HG03354 (cell line): ENCODE measurements around the gene SLC25A47.
"Not testable (repeated sequence)": the region's sequence is repeated elsewhere in the genome, so short reads cannot be mapped to it uniquely, and the experiment has no call there.

ENCODE experiments used
- ATAC-seq: cut with Tn5 transposase; IDR thresholded peaks from one replicate; pipeline ENCODE4 v1.9.1; 2021; ENCODE audit warnings: mild to moderate bottlenecking; ENCODE audit not compliant: unreplicated experiment, poor library complexity, severe bottlenecking

Gene SLC25A47

GRCh38 chr14:100340423-100340813, 17.3 kb downstream of the SLC25A47 start:
- no peak for ATAC-seq

GRCh38 chr14:100341301-100342031, 18.3 kb downstream of the SLC25A47 start:
- ATAC-seq: no peak

- no peak for ATAC-seq
These were observed 19.1 kb downstream of the SLC25A47 start for GRCh38 chr14:100342195-100342594.

GRCh38 chr14:100342826-100343225, 19.7 kb downstream of the SLC25A47 start:
- ATAC-seq: not testable (repeated sequence)

GRCh38 chr14:100344657-100345056, 21.5 kb downstream of the SLC25A47 start:
- not testable (repeated sequence) for ATAC-seq

GRCh38 chr14:100345711-100346110, 22.6 kb downstream of the SLC25A47 start:
- ATAC-seq: no peak

GRCh38 chr14:100346306-100347091, 23.4 kb downstream of the SLC25A47 start:
- ATAC-seq: no peak

GRCh38 chr14:100348253-100348729, 25.2 kb downstream of the SLC25A47 start:
- ATAC-seq: no peak

GRCh38 chr14:100348784-100349685, 25.9 kb downstream of the SLC25A47 start:
- no peak for ATAC-seq

- no peak for ATAC-seq
These were observed 27.3 kb downstream of the SLC25A47 start for GRCh38 chr14:100350276-100350926.

- no peak for ATAC-seq
These were observed 27.8 kb downstream of the SLC25A47 start for GRCh38 chr14:100350986-100351385.

- no peak for ATAC-seq
These were observed 35.3 kb downstream of the SLC25A47 start for GRCh38 chr14:100358396-100358795.

GRCh38 chr14:100359111-100359510, 36.0 kb downstream of the SLC25A47 start:
- no peak for ATAC-seq

GRCh38 chr14:100359881-100360280, 36.7 kb downstream of the SLC25A47 start:
- ATAC-seq: no peak

GRCh38 chr14:100361626-100362025, 38.5 kb downstream of the SLC25A47 start:
- no peak for ATAC-seq

GRCh38 chr14:100362311-100362927, 39.3 kb downstream of the SLC25A47 start:
- ATAC-seq: no peak

- ATAC-seq: no peak
These were observed 39.9 kb downstream of the SLC25A47 start for GRCh38 chr14:100363053-100363452.

- ATAC-seq: no peak
These were observed 41.3 kb downstream of the SLC25A47 start for GRCh38 chr14:100364403-100364802.

- ATAC-seq: no peak
These were observed 42.6 kb downstream of the SLC25A47 start for GRCh38 chr14:100365741-100366140.
